Tibial nerve (tissue), 3 donors: ENCODE measurements around the gene RBM45.

ENCODE experiments used
- CTCF ChIP-seq, 5 experiments: fragments of 200-600 bp in 3 of 5; fragments of 450-650 bp in 2 of 5; sonication (generic) in 3 of 5; IDR thresholded peaks; one replicate each; pipeline ENCODE4 v1.5.1; 2016 to 2019; ENCODE audit warnings: antibody characterized with exemption in 5 of 5, mild to moderate bottlenecking in 3 of 5, moderate library complexity in 2 of 5
- POLR2A ChIP-seq, 2 donors: fragments of 450-650 bp; IDR thresholded peaks; one replicate each; pipeline ENCODE4 v1.6.1; 2017; ENCODE audit warnings: antibody characterized with exemption in 2 of 2, mild to moderate bottlenecking in 2 of 2, moderate library complexity in 2 of 2

DNA sequence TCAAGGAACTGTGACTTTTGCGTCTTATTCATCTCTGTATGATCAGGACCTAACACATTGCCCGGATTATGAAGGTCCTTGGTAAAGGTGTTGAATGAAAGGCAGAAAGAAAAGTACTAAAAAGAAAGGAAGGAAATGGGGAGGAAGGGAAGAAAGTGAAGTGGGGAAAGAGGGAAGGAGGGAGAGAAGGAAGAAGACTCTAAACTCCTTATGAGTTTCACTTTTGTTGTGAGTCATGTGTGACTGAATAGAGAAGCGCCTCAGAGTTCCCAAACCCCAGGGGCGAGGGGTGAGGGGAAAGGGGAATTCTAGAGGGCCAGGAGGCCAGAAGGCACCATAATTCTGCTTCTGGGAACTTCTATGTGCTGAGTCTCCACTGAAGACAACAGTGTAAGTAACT, 51.2 kb downstream of the RBM45 start:
- TF ChIP-seq POLR2A (IDR thresholded peaks at IDR 0.05) (no peak), CTCF (IDR thresholded peaks at IDR 0.05) (no peak)
